ENCODE measurements around the gene TUBG1. TPM values are rescaled to one million over a fixed set of nuclear protein-coding genes. Genes with fewer than 3 reads are reported as not detected.

Gene TUBG1
- total and polyA plus RNA-seq, 10 of the 15 experiments (the other 5 are each of a cell fraction or from before 2014, with no cell fraction given) = 40.0 to 256 (median 107) TPM

DNA sequence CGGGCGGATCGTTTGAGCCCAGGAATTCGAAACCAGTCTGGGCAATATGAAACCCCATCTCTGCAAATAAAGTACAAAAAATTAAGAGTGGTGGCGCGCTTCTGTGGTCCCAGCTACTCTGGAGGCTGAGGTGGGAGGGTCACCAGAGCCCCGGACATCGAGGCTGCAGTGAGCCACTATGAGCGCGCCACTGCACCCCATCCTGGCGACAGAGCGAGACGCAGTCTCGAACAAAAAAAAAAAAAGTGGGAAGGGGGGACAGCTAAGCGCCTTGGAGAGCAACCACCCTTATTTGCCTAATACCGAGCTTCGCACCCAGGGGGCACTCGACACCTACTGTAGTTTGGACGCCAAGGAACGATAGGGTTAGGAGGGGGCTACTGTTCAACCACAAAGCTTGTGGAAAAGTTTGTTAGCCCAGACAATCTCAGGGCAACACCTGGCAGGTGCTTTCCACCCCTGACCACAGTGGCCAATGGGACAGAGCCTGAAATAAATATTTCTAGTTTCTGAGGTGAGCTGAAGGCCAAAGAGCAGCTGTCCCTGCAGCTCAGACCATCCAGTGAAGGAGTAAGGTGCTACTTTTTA is 31.1 kb upstream of the TUBG1 start:
- Histone ChIP-seq H3K9ac (ENCODE audit: control insufficient read depth, insufficient read depth, low read length) (peak overlapping the region; percentile 90), H3K79me2 (ENCODE audit: control insufficient read depth, insufficient read depth, low read length) (peaks cover 17% of the 10 kb centered on the region), H3K4me3 (peak overlapping the region; percentile 79), H3K27ac (ENCODE audit: control insufficient read depth, insufficient read depth) (peak overlapping the region; percentile 89), H3K4me2 (ENCODE audit: control insufficient read depth, insufficient read depth) (peak overlapping the region; percentile 78), H4K20me1 (ENCODE audit: control insufficient read depth, insufficient read depth) (peaks cover 2% of the 10 kb centered on the region; the same call in 1 of the 2 replicates), H2AFZ (ENCODE audit: control insufficient read depth, low read depth, low read length) (no peak overlapping the region), H3K27me3 (replicated peaks in 1 of 2; ENCODE audit: control insufficient read depth in 2 of 2, insufficient read depth in 2 of 2, low read length in 1 of 2) (no peaks in the 10 kb centered on the region), H3K4me1 (ENCODE audit: control insufficient read depth, insufficient read depth, low read length) (peaks cover 16% of the 10 kb centered on the region), H3K36me3 (ENCODE audit: control insufficient read depth in 2 of 2, insufficient read depth in 2 of 2, low read length in 1 of 2) (peaks cover 18 to 29% of the 10 kb centered on the region in 2 experiments), H3K9me3 (replicated peaks; ENCODE audit: control insufficient read depth, insufficient read depth, low read length) (no peaks in the 10 kb centered on the region)
- CTCF ChIA-PET = interaction anchor here (0.6 to 9.8 kb wide), 58 partner anchors 8 to 436 kb away, joined by 3 to 239 read pairs (median 6); partner anchors contain the start of genes BECN1, CCR10, MLX and PLEKHH3
- ATAC-seq (peak; percentile 85), DNase-seq (ENCODE audit: low read depth, low spot score) (peak; percentile 92), FAIRE-seq (peak; percentile 86)
- RAD21 ChIA-PET (ENCODE audit: unreplicated experiment) = interaction anchor here (0.6 to 5.3 kb wide), 35 partner anchors 8 to 420 kb away, joined by 3 to 152 read pairs (median 9); partner anchors contain the start of genes BECN1, CCR10, CNTNAP1 and MLX
- SMC1A ChIA-PET (ENCODE audit: uncharacterized antibody, unreplicated experiment) = interaction anchor here (0.6 to 5.7 kb wide), 44 partner anchors 8 to 420 kb away, joined by 3 to 124 read pairs (median 6); partner anchors contain the start of genes BECN1, CCR10, PLEKHH3 and PSME3
- in situ Hi-C loops (cut with MboI) = loop anchor here (10.0 kb wide), 1 partner anchor 186 kb away; the partner anchor contains the start of gene RAMP2
- intact Hi-C loops (cut with micrococcal nuclease; ENCODE audit: unreplicated experiment) = loop anchor here (1.0 to 10.0 kb wide), 7 partner anchors 30 to 356 kb away; partner anchors contain the start of genes BECN1, CCR10, RETREG3 and TUBG1
- WGBS (ENCODE audit: insufficient coverage, insufficient replicate concordance, low lambda C conversion rate, missing lambda C conversion rate) = 2% methylated on average over 20 of the region's 20 CpGs
- no TSS peak for BruUV-seq (replicated peaks)
- POLR2A ChIA-PET = interaction anchor here (0.5 to 6.5 kb wide), 29 partner anchors 11 to 494 kb away, joined by 3 to 120 read pairs (median 5); partner anchors contain the start of genes CNTNAP1, MLX, PLEKHH3 and RETREG3
- peak; percentile 97 for TF ChIP-seq IKZF1 (conservative IDR thresholded peaks at IDR 0.05)
- TF ChIP-seq TCF3 (IDR thresholded peaks at IDR 0.05; ENCODE audit: borderline replicate concordance, insufficient read depth, low read depth, low read length) = peak; percentile 98
- no peak for TF ChIP-seq JUND (IDR thresholded peaks at IDR 0.05; ENCODE audit: low read depth, low read length)
- 0 out of 2 replicates have a peak, but pooled peaks have one; percentile 38 for TF ChIP-seq NBN (IDR thresholded peaks at IDR 0.05)
- TF ChIP-seq BHLHE40 (IDR thresholded peaks at IDR 0.05; ENCODE audit: borderline replicate concordance in 1 of 2, low read depth in 2 of 2, low read length in 1 of 2) = peak in 1 of 2 experiments; percentile 23; a peak in 1 of 4 replicates
- peak; percentile 29; the same call in 1 of the 2 replicates for TF ChIP-seq CREB1 (IDR thresholded peaks at IDR 0.05; ENCODE audit: low read depth)
- TF ChIP-seq, protein P1, sequence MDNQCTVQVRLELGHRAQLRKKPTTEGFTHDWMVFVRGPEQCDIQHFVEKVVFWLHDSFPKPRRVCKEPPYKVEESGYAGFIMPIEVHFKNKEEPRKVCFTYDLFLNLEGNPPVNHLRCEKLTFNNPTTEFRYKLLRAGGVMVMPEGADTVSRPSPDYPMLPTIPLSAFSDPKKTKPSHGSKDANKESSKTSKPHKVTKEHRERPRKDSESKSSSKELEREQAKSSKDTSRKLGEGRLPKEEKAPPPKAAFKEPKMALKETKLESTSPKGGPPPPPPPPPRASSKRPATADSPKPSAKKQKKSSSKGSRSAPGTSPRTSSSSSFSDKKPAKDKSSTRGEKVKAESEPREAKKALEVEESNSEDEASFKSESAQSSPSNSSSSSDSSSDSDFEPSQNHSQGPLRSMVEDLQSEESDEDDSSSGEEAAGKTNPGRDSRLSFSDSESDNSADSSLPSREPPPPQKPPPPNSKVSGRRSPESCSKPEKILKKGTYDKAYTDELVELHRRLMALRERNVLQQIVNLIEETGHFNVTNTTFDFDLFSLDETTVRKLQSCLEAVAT (IDR thresholded peaks at IDR 0.05) = no peak
- peak; percentile 46; the same call in 1 of the 2 replicates for TF ChIP-seq YY1 (IDR thresholded peaks at IDR 0.05; ENCODE audit: low read depth, low read length)
- TF ChIP-seq, protein P2, sequence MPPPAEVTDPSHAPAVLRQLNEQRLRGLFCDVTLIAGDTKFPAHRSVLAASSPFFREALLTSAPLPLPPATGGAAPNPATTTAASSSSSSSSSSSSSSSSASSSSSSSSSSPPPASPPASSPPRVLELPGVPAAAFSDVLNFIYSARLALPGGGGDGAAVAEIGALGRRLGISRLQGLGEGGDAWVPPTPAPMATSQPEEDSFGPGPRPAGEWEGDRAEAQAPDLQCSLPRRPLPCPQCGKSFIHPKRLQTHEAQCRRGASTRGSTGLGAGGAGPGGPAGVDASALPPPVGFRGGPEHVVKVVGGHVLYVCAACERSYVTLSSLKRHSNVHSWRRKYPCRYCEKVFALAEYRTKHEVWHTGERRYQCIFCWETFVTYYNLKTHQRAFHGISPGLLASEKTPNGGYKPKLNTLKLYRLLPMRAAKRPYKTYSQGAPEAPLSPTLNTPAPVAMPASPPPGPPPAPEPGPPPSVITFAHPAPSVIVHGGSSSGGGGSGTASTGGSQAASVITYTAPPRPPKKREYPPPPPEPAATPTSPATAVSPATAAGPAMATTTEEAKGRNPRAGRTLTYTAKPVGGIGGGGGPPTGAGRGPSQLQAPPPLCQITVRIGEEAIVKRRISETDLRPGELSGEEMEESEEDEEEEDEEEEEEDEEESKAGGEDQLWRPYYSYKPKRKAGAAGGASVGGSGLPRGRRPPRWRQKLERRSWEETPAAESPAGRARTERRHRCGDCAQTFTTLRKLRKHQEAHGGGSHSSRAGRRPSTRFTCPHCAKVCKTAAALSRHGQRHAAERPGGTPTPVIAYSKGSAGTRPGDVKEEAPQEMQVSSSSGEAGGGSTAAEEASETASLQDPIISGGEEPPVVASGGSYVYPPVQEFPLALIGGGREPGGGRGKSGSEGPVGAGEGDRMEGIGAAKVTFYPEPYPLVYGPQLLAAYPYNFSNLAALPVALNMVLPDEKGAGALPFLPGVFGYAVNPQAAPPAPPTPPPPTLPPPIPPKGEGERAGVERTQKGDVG (CRISPR knock-in tag; IDR thresholded peaks at IDR 0.05) = no peak
- 0 out of 2 replicates have a peak, but pooled peaks have one; percentile 14 for TF ChIP-seq MYB (IDR thresholded peaks at IDR 0.05; ENCODE audit: borderline replicate concordance, low read depth, low read length)
- TF ChIP-seq KDM1A (IDR thresholded peaks at IDR 0.05; ENCODE audit: borderline replicate concordance) = no peak
- peak; percentile 53; the same call in 1 of the 2 replicates for TF ChIP-seq PAX5 (IDR thresholded peaks at IDR 0.05; ENCODE audit: borderline replicate concordance, low read depth, low read length)
- no peak for TF ChIP-seq NRF1 (conservative IDR thresholded peaks at IDR 0.05; ENCODE audit: low read depth, low read length)
- TF ChIP-seq, protein P3, sequence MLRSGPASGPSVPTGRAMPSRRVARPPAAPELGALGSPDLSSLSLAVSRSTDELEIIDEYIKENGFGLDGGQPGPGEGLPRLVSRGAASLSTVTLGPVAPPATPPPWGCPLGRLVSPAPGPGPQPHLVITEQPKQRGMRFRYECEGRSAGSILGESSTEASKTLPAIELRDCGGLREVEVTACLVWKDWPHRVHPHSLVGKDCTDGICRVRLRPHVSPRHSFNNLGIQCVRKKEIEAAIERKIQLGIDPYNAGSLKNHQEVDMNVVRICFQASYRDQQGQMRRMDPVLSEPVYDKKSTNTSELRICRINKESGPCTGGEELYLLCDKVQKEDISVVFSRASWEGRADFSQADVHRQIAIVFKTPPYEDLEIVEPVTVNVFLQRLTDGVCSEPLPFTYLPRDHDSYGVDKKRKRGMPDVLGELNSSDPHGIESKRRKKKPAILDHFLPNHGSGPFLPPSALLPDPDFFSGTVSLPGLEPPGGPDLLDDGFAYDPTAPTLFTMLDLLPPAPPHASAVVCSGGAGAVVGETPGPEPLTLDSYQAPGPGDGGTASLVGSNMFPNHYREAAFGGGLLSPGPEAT (IDR thresholded peaks at IDR 0.05; ENCODE audit: low read depth) = peak; percentile 89
- 0 out of 4 replicates have a peak, but pooled peaks of 1 of the 2 experiments have one; percentile 19 for TF ChIP-seq SRF (IDR thresholded peaks at IDR 0.05; ENCODE audit: low read depth in 2 of 2, low read length in 2 of 2)
- no peak for TF ChIP-seq SUPT20H (IDR thresholded peaks at IDR 0.05; ENCODE audit: borderline replicate concordance, control insufficient read depth, low read depth, low read length)
